Renal cortical epithelial cell (primary cell): ENCODE data around the gene TMEM141. TPM values are rescaled to one million over a fixed set of nuclear protein-coding genes. Genes with fewer than 3 reads are reported as not detected.
"Not testable (repeated sequence)": the region's sequence is repeated elsewhere in the genome, so short reads cannot be mapped to it uniquely, and the experiment has no call there.

Experiments
- DNase-seq: peaks from one replicate; pipeline ENCODE4 v3.0.0-alpha.2; 2011; ENCODE audit warnings: low read depth
- total RNA-seq: library from RNA; depleted of rRNA; stranded (reverse); fragments of >200 nt; gene quantifications from 2 replicates; pipeline ENCODE4 v1.2.3, GENCODE V29; 2014

Gene TMEM141
- total RNA-seq, 1 donor from 2014 or later = 29.9 TPM

GRCh38 chr9:136755302-136756133 lies 35.6 kb upstream of the TMEM141 start:
- DNase-seq = not testable (repeated sequence)

GRCh38 chr9:136756134-136756438 lies 35.1 kb upstream of the TMEM141 start:
- DNase-seq = no peak

- no peak for DNase-seq
Observed at GRCh38 chr9:136756836-136757235, 34.3 kb upstream of the TMEM141 start.

- no peak for DNase-seq
Observed at GRCh38 chr9:136757328-136757727, 33.8 kb upstream of the TMEM141 start.

- no peak for DNase-seq
Observed at GRCh38 chr9:136757751-136758140, 33.4 kb upstream of the TMEM141 start.

GRCh38 chr9:136759001-136759400 lies 32.1 kb upstream of the TMEM141 start:
- DNase-seq = no peak

- DNase-seq = no peak
Observed at GRCh38 chr9:136759436-136760325, 31.5 kb upstream of the TMEM141 start.

- no peak for DNase-seq
Observed at GRCh38 chr9:136760424-136760823, 30.7 kb upstream of the TMEM141 start.

GRCh38 chr9:136760834-136761544 lies 30.2 kb upstream of the TMEM141 start:
- peak; percentile 45 for DNase-seq

GRCh38 chr9:136761545-136761981 lies 29.6 kb upstream of the TMEM141 start:
- DNase-seq = no peak

- DNase-seq = no peak
Observed at GRCh38 chr9:136762221-136762691, 28.9 kb upstream of the TMEM141 start.

GRCh38 chr9:136762915-136763648 lies 28.1 kb upstream of the TMEM141 start:
- DNase-seq = no peak

GRCh38 chr9:136763649-136764035 lies 27.5 kb upstream of the TMEM141 start:
- no peak for DNase-seq

- DNase-seq = no peak
Observed at GRCh38 chr9:136764301-136764891, 26.7 kb upstream of the TMEM141 start, which contains the start of gene LCN15. Gene LCN15 (minus strand): TSS chr9:136764518. CDS start chr9:136764488, 30 bp downstream.

- no peak for DNase-seq
Observed at GRCh38 chr9:136765041-136765440, 26.1 kb upstream of the TMEM141 start.

- DNase-seq = not testable (repeated sequence)
Observed at GRCh38 chr9:136765745-136766409, 25.3 kb upstream of the TMEM141 start.

GRCh38 chr9:136766410-136767120 lies 24.6 kb upstream of the TMEM141 start:
- DNase-seq = peak; percentile 60

- no peak for DNase-seq
Observed at GRCh38 chr9:136769710-136770191, 21.4 kb upstream of the TMEM141 start.

GRCh38 chr9:136771907-136772415 lies 19.2 kb upstream of the TMEM141 start:
- no peak for DNase-seq
